Activated T-cell treated with anti-CD3 and anti-CD28 coated beads, Interleukin-2, amount 50 U/mL, for 1 hour (primary cell): ENCODE results near the gene GASK1A.

Experiments used
- DNase-seq: peaks from one replicate; pipeline ENCODE4 v3.0.0-alpha.2; 2020

Gene GASK1A

GRCh38 chr3:43093006-43093405 is 113.9 kb downstream of the GASK1A start:
- DNase-seq = no peak

DNA sequence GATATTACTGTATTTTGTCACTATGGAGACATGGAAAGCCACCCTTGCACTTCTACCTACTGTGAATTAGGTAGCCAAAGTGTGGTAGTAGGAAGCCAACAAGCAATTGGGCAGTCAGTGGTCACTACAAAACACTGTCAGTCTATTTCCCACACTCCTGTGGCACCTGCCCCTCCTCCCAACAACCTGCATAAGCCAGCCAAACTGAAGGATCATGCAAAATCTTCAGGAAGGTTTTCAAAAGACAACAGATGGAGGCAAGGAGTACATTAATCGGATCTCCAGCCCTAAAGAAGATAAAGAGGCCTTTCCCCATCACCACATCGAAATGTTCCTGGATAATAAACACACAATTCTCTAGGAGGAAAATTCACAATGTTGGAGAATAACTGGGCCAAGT is 114.9 kb downstream of the GASK1A start:
- no peak for DNase-seq

- DNase-seq = no peak
These were observed 115.3 kb downstream of the GASK1A start for GRCh38 chr3:43094381-43094780.

DNA sequence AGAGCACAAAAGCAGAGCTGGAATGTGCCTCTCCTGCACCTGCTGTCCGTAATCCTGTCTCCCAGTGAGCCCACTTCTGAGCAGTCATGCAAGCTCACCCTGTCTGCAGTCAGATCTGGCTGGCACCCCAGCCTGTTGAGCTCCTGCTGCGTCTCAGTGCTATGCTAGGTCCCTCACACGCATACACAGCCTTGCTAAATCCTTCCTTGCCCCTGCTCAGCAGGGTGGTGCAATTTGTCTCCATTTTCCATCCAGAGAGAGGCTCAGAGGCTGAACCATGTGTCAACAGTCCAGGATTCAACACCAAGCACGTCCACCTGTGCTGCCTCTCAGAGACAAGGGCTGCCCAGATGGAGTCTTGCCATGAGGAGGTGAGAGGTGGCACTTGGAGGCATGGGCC is 115.7 kb downstream of the GASK1A start:
- no peak for DNase-seq

GRCh38 chr3:43095370-43095769 is 116.3 kb downstream of the GASK1A start:
- DNase-seq = no peak

DNA sequence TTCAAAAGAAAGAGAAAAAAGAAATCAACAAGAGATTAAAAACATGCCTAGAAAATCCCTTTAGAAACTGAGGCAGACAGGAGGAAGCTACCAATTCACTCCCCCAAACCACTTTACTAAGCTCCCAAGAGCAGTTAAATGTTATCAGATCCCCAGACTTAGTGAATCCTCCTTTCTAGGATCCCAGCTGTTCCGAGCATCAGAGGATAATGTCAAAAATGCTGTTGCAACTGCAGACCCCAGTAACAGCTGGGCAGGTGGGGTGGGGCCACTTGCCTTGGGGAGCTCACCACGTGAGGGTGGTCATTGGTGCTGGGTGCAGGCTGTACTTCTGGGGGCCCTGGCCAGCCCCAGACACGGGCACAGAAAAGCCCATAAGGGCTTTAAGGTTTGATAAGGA is 117.7 kb downstream of the GASK1A start:
- no peak for DNase-seq

GRCh38 chr3:43097400-43098080 is 118.4 kb downstream of the GASK1A start:
- DNase-seq = no peak

- DNase-seq = no peak
These were observed 119.7 kb downstream of the GASK1A start for GRCh38 chr3:43098761-43099160.

DNA sequence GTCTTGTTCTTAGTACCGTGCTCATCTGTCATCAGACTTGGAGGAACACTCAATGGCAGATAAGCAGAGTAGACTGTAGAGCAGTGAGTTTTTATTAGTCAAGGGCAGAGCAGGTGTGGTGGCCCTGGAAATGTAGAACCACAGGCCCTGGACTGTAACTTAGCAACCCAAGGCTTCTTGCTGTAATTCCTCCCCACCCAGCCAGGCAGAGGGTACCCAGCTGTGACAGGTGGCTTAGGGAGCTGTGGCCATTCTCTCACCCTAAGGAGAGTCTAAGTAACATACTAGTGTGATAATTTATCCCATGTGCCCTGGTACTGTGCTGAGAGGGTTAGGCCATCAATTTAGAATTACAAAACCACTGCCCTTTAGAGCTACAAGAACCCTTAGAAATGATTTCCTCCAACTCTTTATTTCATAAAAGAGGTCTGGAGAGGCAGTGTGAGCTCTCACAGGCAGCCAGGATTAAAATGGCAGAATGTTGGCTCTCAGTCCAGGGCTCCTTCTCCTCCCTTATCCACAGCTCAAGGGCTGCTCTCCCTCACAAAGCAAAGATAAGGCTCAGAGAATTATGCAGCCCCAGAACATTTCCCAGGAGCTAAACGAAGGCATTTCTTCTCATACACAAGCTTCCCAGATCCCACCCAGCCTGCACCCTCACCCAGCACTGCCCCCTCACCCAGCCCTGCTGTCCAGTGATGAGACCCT is 123.8 kb downstream of the GASK1A start:
- DNase-seq = no peak

- no peak for DNase-seq
These were observed 124.9 kb downstream of the GASK1A start for GRCh38 chr3:43104039-43104438.

GRCh38 chr3:43104660-43105595 is 125.8 kb downstream of the GASK1A start:
- DNase-seq = peak; percentile 48

DNA sequence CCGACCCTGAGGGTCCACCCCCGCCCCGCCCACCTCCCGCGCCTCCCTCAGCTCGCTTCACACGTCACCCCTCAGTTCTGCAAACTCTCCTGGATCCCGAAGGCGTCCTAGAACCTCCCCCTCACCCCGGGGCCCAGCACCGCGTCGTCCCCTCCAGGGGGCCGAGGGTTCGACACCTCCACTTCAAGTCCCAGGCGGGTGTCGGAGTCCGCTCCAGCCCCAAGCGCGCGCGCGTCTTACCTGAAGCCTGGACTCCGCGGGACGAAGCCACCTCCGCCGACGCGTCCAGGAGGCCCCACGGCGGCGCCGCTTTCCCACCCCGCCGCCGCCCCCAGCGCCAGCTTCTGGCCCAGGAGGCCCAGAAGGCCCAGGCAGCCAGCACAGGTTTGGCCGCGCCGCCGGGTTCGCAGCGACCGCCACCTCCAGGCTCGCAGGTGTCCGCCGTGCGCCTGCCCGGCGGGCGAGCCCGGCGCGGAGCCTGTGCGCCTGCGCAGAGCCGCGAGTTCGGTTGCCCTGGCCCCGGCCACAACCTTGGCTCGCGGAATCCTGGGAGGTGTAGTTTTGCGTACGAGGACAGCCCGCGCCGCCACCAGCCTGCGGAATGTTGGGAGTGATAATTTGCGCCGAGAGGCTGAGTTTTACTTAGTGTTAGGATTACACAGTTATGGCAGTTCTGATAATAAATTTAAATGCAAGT is 126.6 kb downstream of the GASK1A start, which contains the start of gene POMGNT2:
POMGNT2 (minus strand) TSS at position 484 of the 697 bp plus-strand sequence. CDS start 24,648 bp downstream, outside the sequence.
- DNase-seq = peak; percentile 91

GRCh38 chr3:43106293-43106628 is 127.2 kb downstream of the GASK1A start:
- DNase-seq = no peak
